Coronary artery (tissue), 2 donors: ENCODE measurements around the gene C2CD2.

Experiments
- DNase-seq: peaks from one replicate; pipeline ENCODE4 v3.0.0-alpha.2; 2017; ENCODE audit warnings: low spot score
- H3K27ac ChIP-seq, 2 donors: fragments of 200-600 bp; sonication (generic); one replicate each; pipeline ENCODE4 v1.5.1; 2016 to 2019
- H3K4me3 ChIP-seq: fragments of 200-600 bp; sonication (generic); 2 replicates; pipeline ENCODE4 v1.5.1; 2016; ENCODE audit warnings: mild to moderate bottlenecking, moderate library complexity
- TF ChIP-seq, protein P1 (sequence below): fragments of 200-600 bp; sonication (generic); IDR thresholded peaks from one replicate; pipeline ENCODE4 v1.5.1; 2019; ENCODE audit warnings: antibody characterized with exemption

Gene C2CD2

DNA sequence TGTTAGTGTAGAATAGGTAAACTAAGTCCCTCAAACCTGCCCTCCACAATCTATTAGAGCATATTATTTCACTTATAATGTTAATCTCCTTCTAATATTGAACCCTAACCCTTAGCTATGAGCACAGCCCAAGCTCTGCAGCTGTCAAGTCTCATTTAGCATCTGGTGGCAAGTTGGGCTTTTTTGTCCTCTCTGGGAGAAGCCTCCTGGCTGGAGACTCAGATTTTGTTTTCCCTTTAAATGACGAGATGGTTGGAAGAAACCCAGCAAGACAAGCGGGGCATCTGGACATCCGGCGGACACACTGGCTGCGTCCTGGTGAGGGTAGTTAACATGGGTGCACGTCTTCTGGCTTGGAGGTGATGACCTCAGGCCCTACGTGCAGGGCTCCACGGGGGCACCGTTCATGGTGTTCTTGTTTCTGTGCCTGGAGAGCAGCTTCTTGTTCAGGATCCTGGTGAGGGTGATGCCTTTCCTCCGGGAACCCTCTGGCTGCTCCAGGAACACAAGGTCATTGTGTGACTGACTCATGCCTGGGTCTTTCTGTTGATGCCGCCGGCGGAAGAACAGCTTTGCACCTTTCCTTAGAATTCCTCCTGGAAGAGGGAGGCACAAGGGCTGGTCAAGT lies 65.0 kb downstream of the C2CD2 start:
- TF ChIP-seq, protein P1, sequence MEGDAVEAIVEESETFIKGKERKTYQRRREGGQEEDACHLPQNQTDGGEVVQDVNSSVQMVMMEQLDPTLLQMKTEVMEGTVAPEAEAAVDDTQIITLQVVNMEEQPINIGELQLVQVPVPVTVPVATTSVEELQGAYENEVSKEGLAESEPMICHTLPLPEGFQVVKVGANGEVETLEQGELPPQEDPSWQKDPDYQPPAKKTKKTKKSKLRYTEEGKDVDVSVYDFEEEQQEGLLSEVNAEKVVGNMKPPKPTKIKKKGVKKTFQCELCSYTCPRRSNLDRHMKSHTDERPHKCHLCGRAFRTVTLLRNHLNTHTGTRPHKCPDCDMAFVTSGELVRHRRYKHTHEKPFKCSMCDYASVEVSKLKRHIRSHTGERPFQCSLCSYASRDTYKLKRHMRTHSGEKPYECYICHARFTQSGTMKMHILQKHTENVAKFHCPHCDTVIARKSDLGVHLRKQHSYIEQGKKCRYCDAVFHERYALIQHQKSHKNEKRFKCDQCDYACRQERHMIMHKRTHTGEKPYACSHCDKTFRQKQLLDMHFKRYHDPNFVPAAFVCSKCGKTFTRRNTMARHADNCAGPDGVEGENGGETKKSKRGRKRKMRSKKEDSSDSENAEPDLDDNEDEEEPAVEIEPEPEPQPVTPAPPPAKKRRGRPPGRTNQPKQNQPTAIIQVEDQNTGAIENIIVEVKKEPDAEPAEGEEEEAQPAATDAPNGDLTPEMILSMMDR, result no peak
- no peak for DNase-seq
- no peak overlapping the region for H3K4me3 ChIP-seq
- peak overlapping the region in 1 of 2 donors; percentile 5 for H3K27ac ChIP-seq

DNA sequence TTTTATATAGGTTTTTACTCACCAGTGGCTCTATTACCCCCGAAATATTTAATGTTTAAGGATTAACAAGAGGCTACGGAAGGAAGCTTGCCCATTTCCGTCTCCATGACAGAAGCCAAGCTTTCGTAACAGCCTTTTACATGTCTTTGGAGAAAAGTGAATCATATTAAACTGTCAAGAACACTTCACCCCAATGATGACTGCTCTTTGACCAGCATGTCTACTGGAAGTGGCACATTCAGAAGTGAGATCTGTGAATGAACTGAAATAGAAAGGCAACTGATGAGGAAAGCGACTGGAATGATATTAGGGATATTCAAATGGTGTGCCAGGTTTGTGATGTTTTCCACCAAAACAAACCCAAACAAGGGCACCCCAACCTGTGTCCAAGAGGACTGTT lies 66.2 kb downstream of the C2CD2 start:
- TF ChIP-seq, protein P1, result no peak
- no peak overlapping the region for H3K4me3 ChIP-seq
- DNase-seq, result no peak
- no peak overlapping the region for H3K27ac ChIP-seq

DNA sequence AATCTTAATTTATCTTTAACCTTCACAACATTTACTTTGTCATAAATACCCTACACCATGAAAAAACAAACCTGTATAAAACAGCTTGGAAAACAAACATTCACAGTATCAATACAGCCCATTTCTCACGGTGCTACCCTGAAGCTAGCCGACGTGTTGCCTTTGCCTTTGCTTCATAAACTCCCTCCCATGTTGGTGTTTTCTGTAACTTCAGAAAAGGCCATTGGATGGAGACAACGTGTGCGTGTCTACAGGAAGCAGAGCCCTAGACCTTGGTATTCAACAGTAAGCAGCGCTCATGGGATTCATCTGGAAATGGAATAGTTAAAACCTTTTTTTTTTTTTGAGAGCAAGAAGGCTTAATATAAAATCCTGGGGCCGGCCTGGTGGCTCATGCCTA lies 67.5 kb downstream of the C2CD2 start:
- Histone ChIP-seq H3K4me3 (no peak overlapping the region), H3K27ac (no peak overlapping the region)
- TF ChIP-seq, protein P1, result no peak
- no peak for DNase-seq

DNA sequence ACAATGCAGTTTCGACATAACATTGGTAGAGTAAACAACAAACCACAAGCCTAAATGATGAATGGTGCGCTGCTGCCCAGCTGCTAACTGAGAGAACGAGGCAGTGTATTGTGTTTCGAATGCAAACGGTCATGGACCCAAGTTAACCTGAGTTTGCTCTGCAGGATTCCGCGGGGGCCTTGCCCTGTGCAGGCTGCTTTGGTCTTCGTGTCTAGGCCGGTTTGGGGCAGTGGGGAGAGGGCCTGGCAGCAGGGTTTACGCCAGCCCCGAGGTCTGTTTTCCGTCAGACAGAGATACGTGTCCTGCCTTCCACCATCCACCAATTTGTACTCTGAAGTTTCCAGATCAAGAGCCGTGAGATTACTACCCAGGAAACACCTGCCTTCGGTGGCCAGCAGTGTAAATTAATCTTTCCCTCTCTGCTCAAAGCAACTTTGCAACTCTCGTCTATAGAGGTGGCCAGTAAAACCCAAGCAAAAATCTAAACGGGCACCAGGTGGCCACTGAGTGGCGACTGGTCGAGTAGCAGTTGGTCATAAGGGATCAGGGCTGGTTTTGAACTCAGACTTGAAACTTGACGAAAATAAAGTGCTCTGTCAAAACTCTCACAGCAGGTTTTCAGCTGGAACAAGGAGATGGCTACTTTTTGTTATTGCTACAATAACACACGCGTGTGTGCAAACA lies 68.3 kb downstream of the C2CD2 start:
- TF ChIP-seq, protein P1, result no peak
- H3K27ac ChIP-seq, result no peak overlapping the region
- no peak overlapping the region for H3K4me3 ChIP-seq
- DNase-seq, result no peak

DNA sequence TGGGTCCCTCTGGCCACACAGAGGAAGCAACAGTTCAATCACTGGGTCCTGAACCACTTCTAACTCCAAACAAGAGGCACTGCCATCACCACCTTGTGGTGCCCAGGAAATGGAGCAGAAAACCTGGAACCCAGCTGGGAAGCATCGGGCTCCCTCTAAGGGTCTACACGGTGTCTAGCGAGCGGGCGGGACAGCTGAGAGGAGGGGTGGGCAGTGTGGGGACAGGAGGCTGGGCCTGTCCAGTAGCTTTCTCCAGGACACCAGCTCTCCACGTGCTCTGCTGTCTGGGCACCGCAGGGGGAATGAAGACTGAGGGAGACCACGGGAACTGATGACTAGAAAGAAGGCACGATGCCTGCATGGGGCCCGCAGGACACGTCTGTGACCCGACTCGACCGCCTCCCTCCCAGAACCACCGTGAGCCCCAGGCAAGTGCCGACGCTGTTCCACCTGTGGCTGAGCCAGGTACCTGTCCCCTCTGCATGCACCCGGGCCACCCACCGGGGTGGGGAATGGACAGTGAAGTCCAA lies 69.3 kb downstream of the C2CD2 start:
- no peak for DNase-seq
- Histone ChIP-seq H3K27ac (no peak overlapping the region), H3K4me3 (no peak overlapping the region)
- TF ChIP-seq, protein P1, result no peak

DNA sequence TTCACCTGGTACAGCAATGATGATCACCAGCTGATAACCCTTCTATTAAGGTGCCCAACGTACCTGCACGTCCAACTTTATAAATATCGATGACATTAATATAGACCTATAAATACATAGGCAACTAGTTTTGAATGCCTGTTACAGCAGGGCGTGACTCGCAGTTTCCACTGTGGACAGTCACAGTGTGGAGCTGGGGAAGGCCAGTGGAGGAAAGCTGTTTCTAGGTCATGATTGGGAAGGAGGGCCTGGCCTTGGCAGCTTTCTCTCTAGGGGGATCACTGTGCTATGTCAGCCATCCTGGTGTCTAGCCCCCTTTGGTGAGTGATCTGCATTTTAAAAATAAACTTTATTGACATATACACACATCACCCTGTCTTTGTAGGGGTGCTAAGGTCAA lies 70.2 kb downstream of the C2CD2 start:
- H3K27ac ChIP-seq, result no peak overlapping the region
- DNase-seq, result no peak
- H3K4me3 ChIP-seq, result no peak overlapping the region
- TF ChIP-seq, protein P1, result no peak

DNA sequence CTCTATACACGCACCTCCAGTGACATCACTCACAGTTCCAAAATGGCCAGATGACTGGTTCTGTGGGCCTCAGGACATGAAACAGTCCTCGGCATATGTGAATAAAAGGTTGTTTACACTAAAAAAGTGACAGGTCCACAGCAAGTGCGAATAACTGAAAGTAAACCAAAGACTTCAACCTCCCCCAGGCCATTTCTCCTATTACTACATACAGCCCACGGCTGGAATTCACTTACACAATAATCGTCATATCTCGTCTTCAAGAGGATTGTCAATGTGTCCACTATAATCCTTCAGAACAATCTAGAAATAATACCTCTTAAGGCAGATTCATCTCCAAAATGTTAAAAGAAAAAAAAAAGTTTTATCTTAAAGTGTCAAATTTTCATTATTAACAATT lies 72.8 kb downstream of the C2CD2 start:
- no peak for DNase-seq
- TF ChIP-seq, protein P1, result no peak
- Histone ChIP-seq H3K4me3 (no peak overlapping the region), H3K27ac (no peak overlapping the region)
